Gastroesophageal sphincter (tissue), 3 donors: ENCODE results near the gene GSK3B.

ENCODE experiments used
- EP300 ChIP-seq: sonication (generic); formaldehyde crosslinking; IDR thresholded peaks from one replicate; pipeline ENCODE4 v1.6.1; 2017; ENCODE audit warnings: antibody characterized with exemption, mild to moderate bottlenecking
- POLR2A ChIP-seq, 2 donors: fragments of 450-650 bp; IDR thresholded peaks; one replicate each; pipeline ENCODE4 v1.6.1; 2017; ENCODE audit warnings: antibody characterized with exemption in 2 of 2, mild to moderate bottlenecking in 2 of 2, moderate library complexity in 1 of 2
- POLR2AphosphoS5 ChIP-seq: sonication (generic); formaldehyde crosslinking; IDR thresholded peaks from one replicate; pipeline ENCODE4 v1.6.1; 2017; ENCODE audit warnings: antibody characterized with exemption
- TF ChIP-seq, protein P1 (sequence below), 4 experiments: fragments of 200-600 bp in 2 of 4; fragments of 450-650 bp in 2 of 4; sonication (generic) in 1 of 4; IDR thresholded peaks; one replicate each; pipeline ENCODE4 v1.5.1; 2017 to 2019; ENCODE audit warnings: antibody characterized with exemption in 4 of 4, mild to moderate bottlenecking in 2 of 4, moderate library complexity in 2 of 4

DNA sequence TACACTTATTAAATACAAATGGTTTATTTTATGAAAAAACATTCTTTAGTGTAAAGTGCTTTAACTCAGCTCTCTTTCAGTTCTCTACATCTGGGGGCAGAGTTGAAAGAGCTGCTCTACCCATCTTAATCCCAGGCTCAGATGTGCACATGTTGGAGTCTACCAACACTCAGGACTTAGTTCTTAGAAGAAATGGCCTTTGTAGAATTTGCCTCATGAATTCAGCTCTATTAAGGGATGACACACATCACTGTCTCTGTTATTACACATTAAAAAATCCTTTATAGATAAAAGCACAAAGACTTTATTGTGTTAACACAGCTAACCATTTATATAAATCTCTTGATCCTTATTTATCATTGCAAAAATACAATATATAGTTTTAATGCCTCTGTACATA, 31.7 kb upstream of the GSK3B start:
- TF ChIP-seq, protein P1, sequence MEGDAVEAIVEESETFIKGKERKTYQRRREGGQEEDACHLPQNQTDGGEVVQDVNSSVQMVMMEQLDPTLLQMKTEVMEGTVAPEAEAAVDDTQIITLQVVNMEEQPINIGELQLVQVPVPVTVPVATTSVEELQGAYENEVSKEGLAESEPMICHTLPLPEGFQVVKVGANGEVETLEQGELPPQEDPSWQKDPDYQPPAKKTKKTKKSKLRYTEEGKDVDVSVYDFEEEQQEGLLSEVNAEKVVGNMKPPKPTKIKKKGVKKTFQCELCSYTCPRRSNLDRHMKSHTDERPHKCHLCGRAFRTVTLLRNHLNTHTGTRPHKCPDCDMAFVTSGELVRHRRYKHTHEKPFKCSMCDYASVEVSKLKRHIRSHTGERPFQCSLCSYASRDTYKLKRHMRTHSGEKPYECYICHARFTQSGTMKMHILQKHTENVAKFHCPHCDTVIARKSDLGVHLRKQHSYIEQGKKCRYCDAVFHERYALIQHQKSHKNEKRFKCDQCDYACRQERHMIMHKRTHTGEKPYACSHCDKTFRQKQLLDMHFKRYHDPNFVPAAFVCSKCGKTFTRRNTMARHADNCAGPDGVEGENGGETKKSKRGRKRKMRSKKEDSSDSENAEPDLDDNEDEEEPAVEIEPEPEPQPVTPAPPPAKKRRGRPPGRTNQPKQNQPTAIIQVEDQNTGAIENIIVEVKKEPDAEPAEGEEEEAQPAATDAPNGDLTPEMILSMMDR (IDR thresholded peaks at IDR 0.05) = no peak
- TF ChIP-seq EP300 (no peak), POLR2AphosphoS5 (no peak), POLR2A (IDR thresholded peaks at IDR 0.05) (no peak)
